WTC11 (cell line): Measurements from ENCODE around the gene ARHGAP42. TPM values are rescaled to one million over a fixed set of nuclear protein-coding genes. Genes with fewer than 3 reads are reported as not detected.

Source experiments
- ATAC-seq: fragments of 200-7000 bp; cut with Tn5 transposase; 2 replicates; pipeline ENCODE4 v1.10.0; 2021; ENCODE audit warnings: mild to moderate bottlenecking, moderate library complexity
- CTCF ChIA-PET: fragments of 300-600 bp; sonication (Branson Sonifier 250); formaldehyde crosslinking; loops from one replicate; lab custom pipeline; 2021; ENCODE audit warnings: antibody characterized with exemption; lab: Charles Lee
- POLR2A ChIA-PET: fragments of 350-600 bp; sonication (Branson Sonifier 250); formaldehyde crosslinking; loops from one replicate; lab custom pipeline; 2021; ENCODE audit warnings: antibody characterized with exemption; lab: Charles Lee
- DNase-seq: peaks from one replicate; pipeline ENCODE4 v3.0.0; 2021; ENCODE audit warnings: low spot score
- H3K27ac Mint-ChIP-seq: 2 replicates; pipeline ENCODE4 v1.8.0; 2021; ENCODE audit warnings: mixed read lengths
- H3K27me3 Mint-ChIP-seq: 2 replicates; pipeline ENCODE4 v1.8.0; 2021; ENCODE audit warnings: low read depth, mild to moderate bottlenecking, moderate library complexity, mixed read lengths
- H3K36me3 Mint-ChIP-seq: 2 replicates; pipeline ENCODE4 v1.8.0; 2021; ENCODE audit warnings: mixed read lengths
- H3K4me1 Mint-ChIP-seq: 2 replicates; pipeline ENCODE4 v1.8.0; 2022; ENCODE audit warnings: mixed read lengths
- H3K4me3 Mint-ChIP-seq: 2 replicates; pipeline ENCODE4 v1.8.0; 2021; ENCODE audit warnings: mild to moderate bottlenecking, moderate library complexity, mixed read lengths
- H3K9me3 Mint-ChIP-seq: 2 replicates; pipeline ENCODE4 v1.8.0; 2021; ENCODE audit warnings: mixed read lengths
- AR ChIP-seq: fragments of 250-450 bp; sonication (Bioruptor Pico); IDR thresholded peaks from 2 replicates; pipeline ENCODE4 v1.9.0; 2021; ENCODE audit warnings: mild to moderate bottlenecking
- CBFB ChIP-seq: sonication (generic); formaldehyde crosslinking; IDR thresholded peaks from 2 replicates; pipeline ENCODE4 v1.8.1; 2022; ENCODE audit warnings: mild to moderate bottlenecking, low read depth, missing genetic modification reagents
- FOXP1 ChIP-seq: sonication (generic); formaldehyde crosslinking; IDR thresholded peaks from 2 replicates; pipeline ENCODE4 v1.8.0; 2022; ENCODE audit warnings: missing genetic modification reagents, mild to moderate bottlenecking, moderate library complexity, borderline replicate concordance
- FOXP4 ChIP-seq: sonication (generic); formaldehyde crosslinking; IDR thresholded peaks from 2 replicates; pipeline ENCODE4 v1.8.0; 2022; ENCODE audit warnings: mild to moderate bottlenecking, missing genetic modification reagents
- GABPB1 ChIP-seq: sonication (generic); formaldehyde crosslinking; IDR thresholded peaks from 2 replicates; pipeline ENCODE4 v1.8.1; 2023; ENCODE audit warnings: mild to moderate bottlenecking, missing genetic modification reagents
- JUN ChIP-seq: sonication (generic); formaldehyde crosslinking; IDR thresholded peaks from 2 replicates; pipeline ENCODE4 v1.8.0; 2023; ENCODE audit warnings: mild to moderate bottlenecking, missing genetic modification reagents
- OVOL2 ChIP-seq: fragments of 250-450 bp; sonication (Bioruptor Pico); IDR thresholded peaks from 2 replicates; pipeline ENCODE4 v1.9.0; 2021; ENCODE audit warnings: mild to moderate bottlenecking, borderline replicate concordance
- SOX15 ChIP-seq: fragments of 250-450 bp; sonication (Bioruptor Pico); IDR thresholded peaks from 2 replicates; pipeline ENCODE4 v1.9.0; 2021; ENCODE audit warnings: mild to moderate bottlenecking
- TCF7 ChIP-seq: sonication (generic); formaldehyde crosslinking; IDR thresholded peaks from 2 replicates; pipeline ENCODE4 v1.8.0; 2022; ENCODE audit warnings: mild to moderate bottlenecking, low read depth, missing genetic modification reagents, moderate library complexity
- TEAD1 ChIP-seq: sonication (generic); formaldehyde crosslinking; IDR thresholded peaks from 2 replicates; pipeline ENCODE4 v1.8.0; 2022; ENCODE audit warnings: mild to moderate bottlenecking, missing genetic modification reagents
- TEAD4 ChIP-seq: sonication (generic); formaldehyde crosslinking; IDR thresholded peaks from 2 replicates; pipeline ENCODE4 v1.8.0; 2022; ENCODE audit warnings: mild to moderate bottlenecking, missing genetic modification reagents
- ZNF263 ChIP-seq: sonication (generic); formaldehyde crosslinking; IDR thresholded peaks from 2 replicates; pipeline ENCODE4 v1.8.1; 2022; ENCODE audit warnings: low read depth, mild to moderate bottlenecking, moderate library complexity, missing genetic modification reagents
- ZNF317 ChIP-seq: sonication (generic); formaldehyde crosslinking; IDR thresholded peaks from 2 replicates; pipeline ENCODE4 v1.8.1; 2023; ENCODE audit warnings: low read depth, mild to moderate bottlenecking, moderate library complexity, missing genetic modification reagents, borderline replicate concordance
- ZNF416 ChIP-seq: fragments of 250-450 bp; sonication (Bioruptor Pico); IDR thresholded peaks from 2 replicates; pipeline ENCODE4 v1.9.0; 2021; ENCODE audit warnings: mild to moderate bottlenecking, inconsistent platforms
- ZNF423 ChIP-seq: fragments of 250-450 bp; sonication (Bioruptor Pico); IDR thresholded peaks from 2 replicates; pipeline ENCODE4 v2.1.2; 2022; ENCODE audit warnings: mild to moderate bottlenecking, moderate library complexity
- ZNF532 ChIP-seq: fragments of 250-450 bp; sonication (Bioruptor Pico); IDR thresholded peaks from 2 replicates; pipeline ENCODE4 v1.9.0; 2021; ENCODE audit warnings: mild to moderate bottlenecking, borderline replicate concordance
- ZNF671 ChIP-seq: fragments of 250-450 bp; sonication (Bioruptor Pico); IDR thresholded peaks from 2 replicates; pipeline ENCODE4 v1.8.0; 2021; ENCODE audit warnings: mild to moderate bottlenecking
- total RNA-seq: library from RNA; stranded (reverse); gene quantifications from 3 replicates; pipeline ENCODE4 v1.2.3, GENCODE V29; 2021
- TF ChIP-seq, protein P1 (sequence below): sonication (generic); formaldehyde crosslinking; IDR thresholded peaks from 2 replicates; pipeline ENCODE4 v1.8.1; 2023; ENCODE audit warnings: mild to moderate bottlenecking, moderate library complexity, missing genetic modification reagents
- TF ChIP-seq, protein P2 (sequence below): fragments of 250-450 bp; sonication (Bioruptor Pico); IDR thresholded peaks from 2 replicates; pipeline ENCODE4 v1.9.0; 2021; ENCODE audit warnings: mild to moderate bottlenecking

Gene ARHGAP42
- total RNA-seq, 1 experiment from 2014 or later, result 32.5 TPM

DNA sequence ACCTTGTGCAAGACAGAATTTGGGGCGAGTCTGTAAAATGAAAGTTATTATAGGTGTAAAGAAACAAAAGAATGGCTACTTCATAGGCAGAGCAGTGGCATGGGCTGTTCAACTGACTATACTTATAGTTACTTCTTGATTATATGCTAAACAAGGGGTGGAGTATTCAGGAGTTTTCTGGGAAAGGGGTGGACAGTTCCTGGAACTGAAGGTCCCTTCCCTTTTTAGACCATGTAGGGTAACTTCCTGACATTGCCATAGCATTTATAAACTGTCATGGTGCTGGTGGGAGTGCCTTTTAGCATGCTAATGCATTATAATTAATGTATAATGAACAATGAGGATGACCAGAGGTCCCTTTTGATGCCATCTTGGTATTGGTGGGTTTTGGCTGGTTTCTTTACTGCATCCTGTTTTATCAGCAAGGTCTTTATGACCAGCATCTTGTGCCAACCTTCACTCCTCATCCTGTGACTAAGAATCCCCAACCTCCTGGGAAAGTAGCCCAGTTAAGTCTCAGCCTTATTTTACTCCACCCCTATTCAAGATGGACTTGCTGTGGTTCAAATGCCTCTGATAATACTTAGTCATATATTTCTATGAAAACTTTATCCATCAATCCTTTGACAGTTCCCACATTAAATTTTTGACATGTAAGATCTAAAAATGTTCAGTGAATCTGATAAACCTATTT is 118.6 kb downstream of the ARHGAP42 start:
- no peaks in the 10 kb centered on the region for H3K36me3 Mint-ChIP-seq
- POLR2A ChIA-PET, result no interaction called here
- TF ChIP-seq ZNF416 (CRISPR knock-in tag), result no peak
- TF ChIP-seq TEAD1, result no peak
- TF ChIP-seq ZNF423 (CRISPR knock-in tag), result no peak
- TF ChIP-seq AR (CRISPR knock-in tag), result no peak
- TF ChIP-seq ZNF671, result no peak
- TF ChIP-seq, protein P1, sequence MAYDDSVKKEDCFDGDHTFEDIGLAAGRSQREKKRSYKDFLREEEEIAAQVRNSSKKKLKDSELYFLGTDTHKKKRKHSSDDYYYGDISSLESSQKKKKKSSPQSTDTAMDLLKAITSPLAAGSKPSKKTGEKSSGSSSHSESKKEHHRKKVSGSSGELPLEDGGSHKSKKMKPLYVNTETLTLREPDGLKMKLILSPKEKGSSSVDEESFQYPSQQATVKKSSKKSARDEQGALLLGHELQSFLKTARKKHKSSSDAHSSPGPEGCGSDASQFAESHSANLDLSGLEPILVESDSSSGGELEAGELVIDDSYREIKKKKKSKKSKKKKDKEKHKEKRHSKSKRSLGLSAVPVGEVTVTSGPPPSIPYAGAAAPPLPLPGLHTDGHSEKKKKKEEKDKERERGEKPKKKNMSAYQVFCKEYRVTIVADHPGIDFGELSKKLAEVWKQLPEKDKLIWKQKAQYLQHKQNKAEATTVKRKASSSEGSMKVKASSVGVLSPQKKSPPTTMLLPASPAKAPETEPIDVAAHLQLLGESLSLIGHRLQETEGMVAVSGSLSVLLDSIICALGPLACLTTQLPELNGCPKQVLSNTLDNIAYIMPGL (CRISPR knock-in tag), result no peak
- no peak for TF ChIP-seq JUN
- no peak for TF ChIP-seq ZNF532 (CRISPR knock-in tag)
- TF ChIP-seq FOXP1 (CRISPR knock-in tag), result no peak
- no peak for TF ChIP-seq TEAD4
- TF ChIP-seq GABPB1 (CRISPR knock-in tag), result no peak
- no peak for TF ChIP-seq OVOL2 (CRISPR knock-in tag)
- TF ChIP-seq ZNF317 (CRISPR knock-in tag), result no peak
- TF ChIP-seq CBFB, result no peak
- no peak for TF ChIP-seq FOXP4 (CRISPR knock-in tag)
- TF ChIP-seq, protein P2, sequence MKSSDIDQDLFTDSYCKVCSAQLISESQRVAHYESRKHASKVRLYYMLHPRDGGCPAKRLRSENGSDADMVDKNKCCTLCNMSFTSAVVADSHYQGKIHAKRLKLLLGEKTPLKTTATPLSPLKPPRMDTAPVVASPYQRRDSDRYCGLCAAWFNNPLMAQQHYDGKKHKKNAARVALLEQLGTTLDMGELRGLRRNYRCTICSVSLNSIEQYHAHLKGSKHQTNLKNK (CRISPR knock-in tag), result no peak
- no peak for TF ChIP-seq TCF7 (CRISPR knock-in tag)
- TF ChIP-seq SOX15, result no peak
- no peak for TF ChIP-seq ZNF263 (CRISPR knock-in tag)
- H3K9me3 Mint-ChIP-seq, result no peaks in the 10 kb centered on the region
- no peak overlapping the region for H3K27ac Mint-ChIP-seq
- H3K4me3 Mint-ChIP-seq, result no peak overlapping the region
- ATAC-seq (no peak), DNase-seq (no peak)
- no peaks in the 10 kb centered on the region for H3K27me3 Mint-ChIP-seq
- peaks cover 30% of the 10 kb centered on the region for H3K4me1 Mint-ChIP-seq
- CTCF ChIA-PET, result no interaction called here
